SK-N-SH treated with all-trans-retinoic acid at 6 μM for 48 hours (cell line): Measurements from ENCODE around the gene SLC35A4.
"Not testable (repeated sequence)": the region's sequence is repeated elsewhere in the genome, so short reads cannot be mapped to it uniquely, and the experiment has no call there.

Source experiments
- CREB5 ChIP-seq: fragments of 250-450 bp; sonication (Bioruptor Pico); IDR thresholded peaks from 2 replicates; pipeline ENCODE4 v1.5.1; 2020; ENCODE audit warnings: low read depth, mild to moderate bottlenecking, moderate library complexity
- CSDC2 ChIP-seq: fragments of 250-450 bp; sonication (Bioruptor Pico); IDR thresholded peaks from 2 replicates; pipeline ENCODE4 v1.5.0; 2020; ENCODE audit warnings: mild to moderate bottlenecking, moderate library complexity
- CSRNP3 ChIP-seq: fragments of 250-450 bp; sonication (Bioruptor Pico); IDR thresholded peaks from 2 replicates; pipeline ENCODE4 v1.5.1; 2021; ENCODE audit warnings: mild to moderate bottlenecking, moderate library complexity
- GLIS3 ChIP-seq: fragments of 250-450 bp; sonication (Bioruptor Pico); IDR thresholded peaks from 2 replicates; pipeline ENCODE4 v1.5.0; 2020; ENCODE audit warnings: mild to moderate bottlenecking, moderate library complexity
- PATZ1 ChIP-seq: fragments of 250-450 bp; sonication (Bioruptor Pico); IDR thresholded peaks from 2 replicates; pipeline ENCODE4 v1.8.0; 2020; ENCODE audit warnings: mild to moderate bottlenecking, moderate library complexity, borderline replicate concordance
- RARB ChIP-seq: fragments of 250-450 bp; sonication (Bioruptor Pico); IDR thresholded peaks from 2 replicates; pipeline ENCODE4 v1.8.0; 2021; ENCODE audit warnings: mild to moderate bottlenecking, moderate library complexity
- SNAI2 ChIP-seq: fragments of 250-450 bp; sonication (Bioruptor Pico); IDR thresholded peaks from 2 replicates; pipeline ENCODE4 v1.5.0; 2020; ENCODE audit warnings: mild to moderate bottlenecking, moderate library complexity
- TSHZ2 ChIP-seq: fragments of 250-450 bp; sonication (Bioruptor Pico); IDR thresholded peaks from 2 replicates; pipeline ENCODE4 v1.5.0; 2020; ENCODE audit warnings: mild to moderate bottlenecking, moderate library complexity
- ZC3H10 ChIP-seq: fragments of 250-450 bp; sonication (Bioruptor Pico); IDR thresholded peaks from 2 replicates; pipeline ENCODE4 v1.5.1; 2021; ENCODE audit warnings: mild to moderate bottlenecking, moderate library complexity
- ZFP3 ChIP-seq: fragments of 250-450 bp; sonication (Bioruptor Pico); IDR thresholded peaks from 2 replicates; pipeline ENCODE4 v1.5.0; 2020; ENCODE audit warnings: mild to moderate bottlenecking, moderate library complexity
- ZFP30 ChIP-seq: fragments of 450-650 bp; formaldehyde crosslinking; IDR thresholded peaks from 2 replicates; pipeline ENCODE4 v1.5.0; 2022; ENCODE audit warnings: mild to moderate bottlenecking, moderate library complexity
- ZNF565 ChIP-seq: fragments of 450-650 bp; formaldehyde crosslinking; conservative IDR thresholded peaks from 2 replicates; pipeline ENCODE4 v1.5.0; 2020; ENCODE audit warnings: low read depth, mild to moderate bottlenecking, moderate library complexity
- ZNF70 ChIP-seq: fragments of 450-650 bp; formaldehyde crosslinking; IDR thresholded peaks from 2 replicates; pipeline ENCODE4 v1.5.0; 2020; ENCODE audit warnings: mild to moderate bottlenecking, moderate library complexity

- not testable (repeated sequence) for TF ChIP-seq CREB5 (CRISPR knock-in tag); GLIS3 (CRISPR knock-in tag); RARB (CRISPR knock-in tag); ZNF70 (CRISPR knock-in tag); ZFP30 (CRISPR knock-in tag); ZFP3 (CRISPR knock-in tag); CSRNP3 (CRISPR knock-in tag); SNAI2 (CRISPR knock-in tag); PATZ1 (CRISPR knock-in tag); ZNF565 (CRISPR knock-in tag); CSDC2; ZC3H10; TSHZ2 (CRISPR knock-in tag)
Observed at GRCh38 chr5:140593070-140593469, 28.4 kb downstream of the SLC35A4 start.
